ENCODE measurements around the gene TOPAZ1.

TOPAZ1 gene

DNA sequence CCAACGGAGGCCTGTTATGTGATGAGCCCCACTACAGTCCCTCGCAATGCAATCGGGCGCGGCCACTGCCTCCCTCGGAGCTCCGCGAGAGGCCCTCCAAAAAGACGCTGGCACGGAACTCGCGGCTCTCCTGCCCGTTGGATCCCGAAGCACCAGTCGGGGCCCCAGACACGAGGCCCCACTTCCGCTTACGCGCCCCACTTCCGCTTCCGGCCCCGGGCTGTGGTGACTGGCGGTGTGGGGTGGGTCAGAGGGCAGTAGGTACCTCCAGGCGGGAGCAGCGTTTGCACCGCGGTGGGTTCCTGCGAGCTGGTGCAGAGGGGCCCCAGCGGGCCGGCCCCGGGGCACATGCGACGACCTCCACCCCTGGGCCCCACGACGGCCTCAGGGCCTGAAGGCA lies at the start of gene TOPAZ1:
Gene TOPAZ1, plus strand, starts transcription at position 181 of the 400 bp plus-strand sequence. Its CDS starts 168 bp downstream, at position 349.
- DNase-seq, result no peak

DNA sequence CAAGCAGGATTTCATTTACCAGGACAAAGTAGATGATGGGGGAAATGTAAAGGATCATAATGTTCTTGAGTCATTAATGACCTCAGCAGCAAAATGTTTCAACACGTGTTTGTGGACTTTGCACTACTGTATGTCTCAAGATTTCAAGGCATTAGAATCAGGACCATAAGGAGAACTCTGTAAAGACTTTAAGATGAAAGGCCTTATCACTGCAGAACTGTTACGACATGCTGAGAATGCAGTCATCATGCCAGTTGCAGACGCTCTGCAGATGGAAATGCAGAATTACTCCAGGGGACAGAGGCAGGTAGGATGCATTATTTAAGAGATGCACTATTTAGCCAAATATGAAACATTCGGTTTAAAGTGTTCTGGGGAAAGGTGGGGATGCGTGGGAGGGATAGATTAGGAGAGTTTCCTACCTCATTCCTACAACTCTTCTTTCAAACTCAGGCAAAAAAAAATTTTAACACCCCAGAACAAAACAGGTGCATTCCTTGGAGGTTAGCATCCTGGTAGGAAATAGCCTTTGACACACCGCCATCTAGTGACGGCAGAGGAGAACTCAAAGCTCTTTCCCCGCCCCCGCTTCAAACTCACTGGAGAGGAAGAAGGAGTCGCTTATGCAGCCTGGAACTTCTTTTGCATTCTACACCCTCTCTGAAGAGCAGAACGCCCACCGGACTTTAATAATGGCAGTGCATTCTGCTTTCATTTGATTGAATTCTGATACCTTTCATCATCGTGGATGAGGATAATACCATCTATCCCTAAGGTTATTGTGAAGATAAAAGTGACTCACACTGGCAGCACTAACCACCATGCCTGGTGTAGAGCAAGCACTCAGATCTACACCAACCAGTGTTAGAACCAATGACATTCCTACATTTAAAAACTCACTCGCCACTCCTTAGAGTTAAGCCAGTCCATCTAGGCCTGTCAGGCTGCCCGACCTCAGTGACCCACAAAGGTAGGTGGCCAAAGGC lies 43.1 kb upstream of the TOPAZ1 start:
- peak; percentile 56 for DNase-seq

DNA sequence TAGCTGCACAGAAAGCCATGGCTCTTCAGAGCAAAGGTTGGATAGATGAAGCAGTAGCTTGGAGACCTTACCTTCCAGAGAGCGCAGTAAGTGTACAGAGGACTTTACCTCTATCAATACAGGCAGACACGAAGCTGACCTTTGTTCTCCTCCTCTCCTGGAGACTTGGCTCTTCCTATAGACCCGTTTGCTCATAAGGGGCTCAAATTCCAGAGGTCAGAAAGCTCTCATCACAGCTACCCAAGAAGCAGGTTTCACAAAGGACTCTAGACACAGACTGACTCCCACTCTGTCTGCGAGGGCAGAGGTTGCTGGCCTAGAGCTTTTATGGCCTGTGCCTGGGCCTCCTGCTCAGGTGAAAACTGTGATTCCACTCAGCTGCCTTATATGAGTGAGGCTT lies 35.4 kb upstream of the TOPAZ1 start:
- DNase-seq, result no peak

DNA sequence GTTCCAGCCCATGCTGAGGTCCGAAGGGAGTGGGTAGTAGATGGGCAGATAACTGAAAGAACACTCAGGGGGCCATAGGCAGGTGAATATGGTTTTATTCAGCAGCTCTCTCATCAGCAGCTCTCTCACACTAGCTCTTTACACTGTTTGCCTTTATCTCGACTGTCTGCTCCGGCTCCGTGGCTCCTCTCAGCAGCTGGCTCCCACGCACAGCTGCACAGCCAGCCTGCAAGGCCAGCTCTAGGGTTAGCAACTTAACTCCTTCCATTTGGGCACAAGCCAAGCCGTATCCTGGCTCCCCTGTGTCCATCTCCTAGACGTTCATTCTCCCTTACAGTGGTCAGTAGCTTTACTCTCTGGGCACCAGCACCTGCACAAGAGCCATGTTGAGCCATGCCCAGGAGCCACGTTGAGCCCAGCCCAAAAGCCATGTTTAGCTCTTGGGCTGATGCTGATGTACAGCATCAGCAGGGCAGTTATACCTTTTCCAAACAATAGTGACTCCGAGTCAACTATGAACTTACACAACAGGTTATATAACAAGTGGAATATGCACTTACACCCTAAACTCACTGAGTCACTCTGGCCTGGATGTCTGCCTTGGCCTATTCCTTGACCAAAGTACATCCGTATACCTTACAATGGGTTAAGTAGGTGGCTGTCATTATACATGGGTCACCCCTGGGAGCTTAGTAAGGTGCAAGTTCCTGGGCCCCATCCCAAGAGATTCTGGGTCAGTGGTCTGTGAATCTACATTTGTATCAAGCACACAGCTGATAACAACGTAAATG lies 34.6 kb upstream of the TOPAZ1 start:
- no peak for DNase-seq

- DNase-seq, result no peak
Observed at GRCh38 chr3:44208086-44208485, 33.6 kb upstream of the TOPAZ1 start.

DNA sequence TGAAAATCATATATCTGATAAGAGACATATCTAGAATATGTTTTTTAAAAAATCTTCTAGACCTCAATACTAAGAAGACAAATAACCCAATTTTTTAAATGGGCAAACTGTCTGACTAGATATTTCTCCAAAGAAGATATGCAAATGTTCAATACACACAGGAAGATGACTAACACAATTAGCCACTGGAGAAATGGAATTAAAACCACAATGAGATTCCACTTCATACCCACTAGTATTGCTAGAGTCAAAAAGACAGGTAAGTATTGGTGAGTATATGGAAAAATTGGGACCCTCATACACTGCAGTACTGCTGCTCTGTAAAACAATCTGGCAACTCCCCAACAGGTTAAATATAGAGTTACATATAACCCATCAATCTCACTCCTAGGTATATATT lies 33.1 kb upstream of the TOPAZ1 start:
- DNase-seq, result no peak

DNA sequence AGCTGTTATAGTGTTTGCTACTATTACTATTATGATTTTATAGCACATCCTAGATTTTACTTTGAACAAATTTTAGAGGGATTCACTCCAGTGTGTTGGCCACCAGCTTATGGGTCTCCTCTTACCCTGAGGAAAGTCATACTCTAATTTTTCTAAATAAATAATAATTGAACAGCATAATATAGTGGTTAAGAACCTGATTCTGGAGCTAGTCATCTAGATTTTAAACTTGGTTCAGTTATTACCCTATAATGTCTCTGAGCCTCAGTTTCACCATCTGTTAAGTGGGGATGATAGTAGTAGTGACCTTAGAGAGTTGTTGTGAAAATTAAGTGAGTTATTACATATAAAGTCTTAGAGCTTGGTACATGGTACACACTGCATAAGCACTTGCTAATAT lies 30.7 kb upstream of the TOPAZ1 start:
- no peak for DNase-seq

DNA sequence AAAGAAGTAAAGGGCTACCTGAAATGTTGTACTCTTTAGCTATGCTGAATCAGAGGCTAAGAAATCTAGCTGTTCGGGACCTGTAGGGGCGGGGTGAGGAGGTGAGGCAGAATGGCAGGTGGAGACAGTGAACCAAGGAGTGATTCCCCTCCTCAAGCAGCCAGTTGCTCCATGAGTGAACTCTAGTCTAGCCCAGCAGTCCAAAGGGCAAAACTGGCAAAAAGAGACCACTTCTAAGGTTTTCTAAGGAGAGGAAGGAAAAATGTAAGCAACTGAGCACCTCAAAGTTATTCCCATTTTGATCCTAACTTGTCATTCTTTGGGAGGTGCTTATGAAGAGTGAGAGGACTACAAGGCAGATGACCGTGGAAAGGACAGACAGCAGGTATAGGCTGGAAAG lies 19.3 kb upstream of the TOPAZ1 start:
- DNase-seq, result no peak

- no peak for DNase-seq
Observed at GRCh38 chr3:44223299-44223698, 18.4 kb upstream of the TOPAZ1 start.

DNA sequence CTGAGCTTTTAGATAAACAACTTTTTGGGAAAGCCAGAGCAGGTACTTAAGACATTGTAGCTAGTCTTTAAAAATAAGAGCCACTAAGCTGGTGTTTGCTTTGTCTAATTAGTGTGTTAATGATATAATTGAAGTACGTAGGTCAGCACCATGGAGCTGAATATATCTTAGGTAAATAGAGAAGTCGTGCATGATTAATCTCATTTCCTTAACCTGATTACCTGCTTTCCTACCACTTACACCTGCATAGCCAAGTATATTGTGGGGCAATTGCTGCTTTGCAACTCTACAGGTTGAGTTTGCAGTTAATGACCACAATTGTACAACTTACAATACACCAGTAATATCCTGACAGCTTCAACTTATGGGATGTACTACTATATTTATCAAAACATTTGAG lies 17.6 kb upstream of the TOPAZ1 start:
- no peak for DNase-seq

GRCh38 chr3:44226573-44226972 lies 15.1 kb upstream of the TOPAZ1 start:
- DNase-seq, result no peak

GRCh38 chr3:44227632-44228031 lies 14.1 kb upstream of the TOPAZ1 start:
- no peak for DNase-seq

DNA sequence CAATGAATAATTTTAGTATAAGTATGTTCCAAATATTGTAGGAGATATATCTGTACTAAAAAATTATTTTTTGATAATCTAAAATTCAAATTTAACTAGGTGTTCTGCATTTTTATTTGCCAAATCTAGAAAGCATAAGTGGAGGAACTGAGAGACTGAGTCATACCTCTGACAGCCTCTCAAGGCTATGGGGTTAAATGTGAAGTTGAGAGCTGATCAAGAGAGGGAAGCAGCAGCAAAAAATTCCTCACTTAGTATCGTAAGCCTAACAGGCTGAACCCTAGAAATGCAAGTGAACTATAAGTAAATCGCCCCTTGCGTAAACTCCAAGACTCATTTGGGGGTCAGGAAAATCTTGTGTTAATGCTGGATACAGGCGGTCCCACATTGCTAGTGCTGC lies 12.8 kb upstream of the TOPAZ1 start:
- DNase-seq, result no peak

GRCh38 chr3:44232407-44232806 lies 9.3 kb upstream of the TOPAZ1 start:
- no peak for DNase-seq

DNA sequence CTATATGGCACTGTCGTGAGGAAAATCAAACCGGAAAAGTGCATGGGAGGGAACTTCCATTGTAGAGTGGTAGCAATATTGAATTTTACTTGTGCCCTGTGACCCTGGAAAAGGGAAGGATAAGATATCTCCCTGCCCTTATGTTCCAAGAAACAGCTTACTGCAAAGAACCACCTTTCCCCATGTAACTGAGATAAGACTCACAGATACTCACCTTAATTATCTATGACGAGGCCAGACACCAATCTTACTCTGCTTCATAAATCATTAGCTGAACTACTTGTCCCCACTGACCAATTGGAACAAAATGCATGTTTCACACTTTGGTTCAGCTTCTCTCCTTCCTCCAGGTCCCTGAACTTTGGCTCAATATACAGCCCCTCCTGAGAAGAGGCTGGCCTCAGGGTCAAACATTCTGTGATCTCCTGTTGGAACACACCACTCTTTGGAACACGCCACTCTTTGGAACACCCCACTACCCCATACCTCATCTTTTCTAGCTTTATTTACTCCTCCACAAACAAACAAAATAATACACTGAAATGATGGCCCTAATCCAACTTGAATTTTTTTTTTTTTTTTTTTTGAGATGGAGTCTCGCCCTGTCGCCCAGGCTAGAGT lies 6.9 kb upstream of the TOPAZ1 start:
- DNase-seq, result no peak

GRCh38 chr3:44235604-44236484 lies 5.8 kb upstream of the TOPAZ1 start:
- DNase-seq, result peak; percentile 56

GRCh38 chr3:44236485-44236908 lies 5.2 kb upstream of the TOPAZ1 start:
- DNase-seq, result no peak

DNA sequence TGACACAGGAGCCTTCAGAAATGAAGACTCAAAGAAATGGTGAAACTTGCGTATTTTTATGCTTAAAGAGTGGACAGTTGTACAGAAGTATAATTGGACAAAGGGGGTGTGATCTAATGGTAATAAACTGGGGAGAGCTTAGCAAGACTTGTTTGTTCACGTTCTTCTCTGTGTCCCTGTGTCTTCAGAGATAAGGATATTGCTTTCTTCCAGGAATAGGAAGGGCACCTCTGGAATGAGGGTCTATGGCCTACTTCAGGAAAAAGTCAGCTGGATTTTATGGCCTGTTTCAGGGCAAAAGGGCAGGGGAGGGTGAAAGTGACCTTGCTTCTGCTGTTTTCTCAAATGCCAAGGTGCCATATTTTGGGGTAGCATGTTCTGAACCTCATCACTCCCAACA lies 4.5 kb upstream of the TOPAZ1 start:
- no peak for DNase-seq

- DNase-seq, result no peak
Observed at GRCh38 chr3:44237665-44238064, 4.0 kb upstream of the TOPAZ1 start.

DNA sequence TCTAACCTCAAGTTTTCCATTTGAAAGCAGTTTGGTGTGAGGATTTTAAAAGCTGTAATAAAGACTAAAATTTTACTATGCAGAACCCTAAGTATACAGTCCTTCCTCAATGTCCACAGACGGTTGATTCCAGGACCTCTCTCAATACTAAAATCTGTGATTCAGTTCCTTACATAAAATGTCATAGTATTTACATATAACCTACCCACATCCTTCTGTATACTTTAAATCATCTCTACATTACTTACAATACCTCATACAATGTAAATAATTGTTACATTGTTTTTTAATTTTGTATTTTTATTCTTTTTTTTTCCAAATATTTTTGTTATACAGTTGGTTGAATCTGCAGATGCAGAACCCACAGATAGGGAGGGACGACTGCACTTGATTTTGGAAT lies 2.8 kb upstream of the TOPAZ1 start:
- DNase-seq, result no peak

DNA sequence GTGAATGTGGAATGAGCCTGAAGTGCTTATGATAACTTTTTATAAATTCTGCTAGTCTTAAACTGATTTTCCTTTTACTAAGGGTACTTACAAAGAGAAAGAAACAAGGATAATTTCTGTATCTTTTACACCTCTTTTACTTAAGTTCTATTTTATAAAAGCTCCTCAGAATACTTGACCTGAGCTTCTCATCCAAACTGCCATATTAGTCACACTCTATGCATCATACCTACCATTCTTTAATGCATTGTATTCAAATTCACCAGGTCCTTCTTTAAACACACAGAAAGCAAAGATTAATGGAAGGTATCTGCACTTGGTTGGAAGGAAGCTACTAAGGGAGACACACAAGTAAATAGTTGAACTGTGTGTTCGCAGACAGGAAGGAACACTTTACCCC lies 1.6 kb upstream of the TOPAZ1 start:
- DNase-seq, result no peak

GRCh38 chr3:44242721-44243120 lies 1.0 kb downstream of the TOPAZ1 start:
- DNase-seq, result no peak
